ENCODE data around the gene PPM1M.
"Not testable (repeated sequence)": the region's sequence is repeated elsewhere in the genome, so short reads cannot be mapped to it uniquely, and the experiment has no call there.

The PPM1M gene

DNA sequence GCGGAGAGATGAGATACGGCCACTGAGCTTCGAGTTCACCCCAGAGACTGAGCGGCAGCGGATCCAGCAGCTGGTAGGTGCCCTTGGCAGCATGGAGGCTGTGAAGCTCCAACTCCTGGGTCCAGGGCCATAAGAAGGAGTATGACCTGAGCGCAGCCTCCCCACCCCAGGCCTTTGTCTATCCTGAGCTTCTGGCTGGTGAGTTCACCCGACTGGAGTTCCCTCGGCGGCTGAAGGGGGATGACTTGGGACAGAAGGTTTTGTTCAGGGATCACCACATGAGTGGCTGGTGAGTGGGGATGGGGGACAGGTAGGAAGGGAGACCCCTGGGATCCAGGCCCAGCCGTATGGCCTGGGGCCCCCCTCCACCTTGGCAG is 2.6 kb downstream of the PPM1M start:
- DNase-seq, result no peak

DNA sequence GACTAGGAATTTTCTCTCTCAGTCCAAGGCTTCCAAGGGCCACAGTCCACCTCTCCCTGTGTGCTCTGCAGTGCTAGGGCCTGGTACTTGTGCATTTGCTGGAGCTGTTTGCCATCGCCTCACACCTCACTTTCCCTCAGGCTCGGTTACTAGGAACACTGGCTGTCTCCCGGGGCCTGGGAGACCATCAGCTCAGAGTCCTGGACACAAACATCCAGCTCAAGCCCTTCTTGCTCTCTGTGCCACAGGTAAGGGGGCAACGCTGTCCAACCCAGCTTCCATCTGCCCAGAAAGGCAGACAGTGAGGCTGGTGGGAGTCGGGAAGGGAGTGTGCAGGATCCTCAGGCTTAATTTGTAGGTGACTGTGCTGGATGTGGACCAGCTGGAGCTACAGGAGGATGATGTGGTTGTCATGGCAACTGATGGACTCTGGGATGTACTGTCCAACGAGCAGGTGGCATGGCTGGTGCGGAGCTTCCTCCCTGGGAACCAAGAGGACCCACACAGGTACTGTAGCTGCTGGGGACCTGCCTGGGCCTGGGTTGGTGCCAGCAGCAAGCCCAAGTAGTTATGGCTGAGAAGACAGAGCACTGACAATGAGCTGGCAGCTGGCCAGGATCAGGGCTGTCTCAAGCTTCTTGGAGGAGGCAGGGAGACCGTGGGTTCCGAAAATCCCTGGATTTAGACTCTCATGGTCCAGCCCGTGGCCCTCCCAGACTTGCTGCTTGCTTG is 3.4 kb downstream of the PPM1M start:
- DNase-seq, result no peak

DNA sequence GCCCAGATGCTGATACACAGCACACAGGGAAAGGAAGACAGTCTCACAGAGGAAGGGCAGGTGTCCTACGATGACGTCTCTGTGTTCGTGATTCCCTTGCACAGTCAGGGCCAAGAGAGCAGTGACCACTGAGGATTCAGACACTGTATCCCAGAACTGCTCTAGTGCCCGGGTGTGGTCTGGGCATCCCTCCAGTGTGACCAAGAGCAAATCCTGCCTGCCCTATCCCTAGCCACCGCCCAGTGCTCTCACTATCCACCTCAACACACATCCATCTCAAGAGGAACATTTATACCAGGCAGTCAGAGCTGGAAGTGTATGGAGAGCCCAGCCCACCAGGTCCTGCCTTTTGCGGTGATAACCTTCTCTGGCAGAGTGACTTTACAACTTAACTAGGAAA is 4.1 kb downstream of the PPM1M start:
- DNase-seq, result no peak

DNA sequence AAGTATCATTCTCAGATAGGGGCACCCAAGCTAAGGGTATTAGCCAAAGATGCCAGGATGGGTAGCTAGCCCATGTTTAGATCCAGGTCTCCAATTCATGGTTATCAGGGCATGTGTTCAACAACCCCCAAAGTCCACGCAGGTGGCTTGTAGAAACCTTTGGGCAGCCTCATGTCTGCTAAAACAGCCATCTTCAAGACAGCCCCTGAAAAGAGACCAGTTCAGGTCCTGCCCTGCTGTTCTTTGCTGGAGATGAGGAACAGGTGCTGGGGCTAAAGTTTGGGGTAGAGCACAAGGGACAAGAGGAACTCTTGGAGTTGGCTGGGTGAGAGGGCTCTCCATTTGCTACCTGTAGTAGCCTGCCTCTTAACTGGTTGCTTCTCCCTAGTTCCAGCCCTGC is 4.6 kb downstream of the PPM1M start:
- DNase-seq, result no peak

DNA sequence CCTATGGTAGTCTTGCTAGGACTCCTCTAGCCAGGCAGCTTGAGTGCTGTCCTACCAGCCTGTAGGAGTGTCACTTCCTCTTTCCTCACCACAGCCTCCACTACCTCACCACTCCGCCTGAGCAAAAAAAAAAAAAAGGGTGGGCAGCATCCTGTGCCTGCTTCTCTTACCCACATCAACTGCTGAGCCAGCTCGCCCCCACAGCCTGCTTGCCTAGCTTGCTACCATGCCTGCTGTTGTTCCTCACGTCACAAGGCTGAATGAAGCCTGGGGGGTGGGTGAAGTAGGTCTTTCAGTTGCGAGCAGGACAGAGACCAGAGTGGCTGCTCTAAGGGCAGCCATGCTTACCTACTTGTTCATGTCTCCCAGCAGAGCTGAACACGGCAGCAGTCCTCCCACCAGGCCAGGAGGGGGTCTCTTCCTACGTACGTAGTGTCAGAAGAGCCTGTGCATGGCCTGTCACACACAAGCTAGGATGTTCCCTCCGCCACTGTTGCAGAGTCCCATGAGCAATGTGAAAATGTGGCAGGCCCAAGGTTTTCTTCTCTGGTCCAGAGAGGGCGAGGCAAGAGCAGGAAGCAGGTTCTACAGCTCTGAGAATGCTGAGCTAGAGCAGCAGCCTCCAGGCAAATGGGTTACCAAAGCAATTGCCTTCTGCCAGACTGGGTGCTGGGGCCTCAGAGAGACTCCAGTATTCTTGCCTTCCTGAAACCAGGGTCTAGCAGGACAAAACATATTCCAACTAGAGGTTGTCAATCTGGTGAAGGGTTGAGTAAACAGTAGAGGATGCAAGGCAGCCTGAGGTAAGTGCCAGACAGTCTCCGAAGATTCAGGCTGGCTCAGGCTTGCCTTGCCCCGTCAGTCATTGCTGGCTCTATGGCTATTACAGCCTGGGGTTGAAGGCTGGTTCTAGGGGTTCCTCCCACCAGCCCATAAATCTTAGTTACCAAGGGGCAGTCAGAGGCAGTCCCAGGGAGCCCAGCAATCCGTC is 8.1 kb downstream of the PPM1M start:
- no peak for DNase-seq

DNA sequence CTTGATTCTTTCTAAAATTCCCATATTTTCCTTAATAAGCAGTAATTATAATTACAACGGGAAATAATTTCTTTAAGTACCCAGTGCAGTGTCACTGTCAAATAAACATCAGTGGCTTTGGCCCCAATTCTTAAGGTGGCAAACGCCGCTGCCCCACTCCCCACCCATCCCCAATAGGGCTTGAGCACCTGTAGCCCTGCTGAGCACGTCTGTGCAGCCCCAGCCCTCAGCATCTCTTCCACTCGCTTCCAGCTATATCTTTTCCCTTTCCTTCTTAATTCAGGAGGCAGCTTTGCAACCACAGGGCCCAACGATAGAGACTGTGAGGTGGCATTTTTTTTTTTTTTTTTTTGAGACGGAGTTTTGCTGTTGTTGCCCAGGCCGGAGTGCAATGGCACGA is 9.0 kb downstream of the PPM1M start:
- DNase-seq, result no peak

DNA sequence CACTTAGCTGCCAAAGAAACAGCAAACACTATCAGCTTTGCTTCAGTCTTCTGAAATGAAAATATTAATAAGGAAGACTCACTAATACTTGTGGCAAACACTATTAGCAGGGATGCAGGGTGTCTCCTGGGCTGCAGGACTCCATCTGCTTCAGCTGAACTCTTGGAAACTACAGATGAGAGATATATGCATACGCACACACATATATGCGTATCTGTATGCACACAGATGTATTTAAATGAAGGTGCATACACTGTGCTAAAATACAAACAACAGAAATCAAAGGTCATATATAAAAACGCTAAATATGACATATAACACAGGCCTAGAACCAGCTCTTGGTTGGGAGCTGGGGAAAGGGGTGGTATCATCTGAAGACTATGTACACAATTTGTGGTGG is 10.6 kb downstream of the PPM1M start:
- no peak for DNase-seq

DNA sequence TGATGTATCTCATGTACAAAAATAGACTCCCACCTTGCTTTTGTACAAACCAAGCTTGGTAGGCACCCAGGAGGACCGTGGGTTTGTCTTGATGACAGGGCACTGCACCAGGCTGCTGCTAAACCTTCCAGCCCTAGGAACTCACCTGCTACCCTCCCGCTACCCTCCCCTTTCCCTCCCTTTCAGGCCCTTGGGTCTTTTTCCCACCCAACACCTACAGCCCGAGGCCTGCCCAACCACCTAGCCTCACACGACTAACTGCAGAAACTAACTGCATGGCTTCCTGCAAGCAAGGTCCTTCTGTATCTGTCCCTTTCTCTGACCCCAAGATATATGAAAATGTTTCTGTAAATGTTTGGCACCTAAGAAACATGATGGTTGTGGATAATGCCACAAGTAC is 11.1 kb downstream of the PPM1M start:
- no peak for DNase-seq

DNA sequence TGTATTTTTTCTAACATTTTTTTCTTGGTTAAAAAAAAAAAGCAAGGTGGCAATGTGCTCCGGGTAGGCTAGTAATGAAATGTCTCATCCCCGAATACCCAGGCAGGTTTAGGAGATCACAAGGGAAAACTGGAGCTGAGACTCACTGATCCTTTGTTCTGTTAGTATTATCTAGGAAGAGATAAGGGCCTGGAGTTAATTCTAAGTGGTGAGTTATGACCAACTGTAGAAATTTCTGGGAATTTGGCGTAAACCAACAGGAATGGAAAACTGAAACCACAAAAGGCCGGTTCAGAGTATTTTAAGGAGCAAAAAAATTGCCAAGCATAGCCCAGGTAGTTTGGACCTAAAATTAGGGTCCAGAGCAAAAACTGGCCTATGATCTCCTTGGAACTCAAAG is 12.4 kb downstream of the PPM1M start:
- DNase-seq, result no peak

DNA sequence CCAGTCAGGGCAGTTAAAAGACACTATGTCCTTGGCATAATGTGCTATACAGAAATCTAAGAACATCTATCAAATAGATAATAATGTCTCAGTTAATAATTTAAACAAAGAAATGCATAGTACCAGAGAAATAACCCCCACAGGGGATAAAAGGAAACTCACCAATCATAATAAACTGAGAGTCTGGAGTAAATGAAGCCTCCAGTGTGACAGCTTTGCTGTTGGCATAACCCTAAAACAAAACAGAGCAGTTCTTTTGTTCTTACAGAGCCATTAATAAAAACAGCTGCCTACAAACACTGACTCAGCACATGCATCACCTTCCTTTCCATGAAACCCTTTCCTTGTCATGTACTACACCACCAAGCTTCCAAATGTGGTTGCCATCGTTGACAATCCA is 13.5 kb downstream of the PPM1M start:
- DNase-seq, result no peak

DNA sequence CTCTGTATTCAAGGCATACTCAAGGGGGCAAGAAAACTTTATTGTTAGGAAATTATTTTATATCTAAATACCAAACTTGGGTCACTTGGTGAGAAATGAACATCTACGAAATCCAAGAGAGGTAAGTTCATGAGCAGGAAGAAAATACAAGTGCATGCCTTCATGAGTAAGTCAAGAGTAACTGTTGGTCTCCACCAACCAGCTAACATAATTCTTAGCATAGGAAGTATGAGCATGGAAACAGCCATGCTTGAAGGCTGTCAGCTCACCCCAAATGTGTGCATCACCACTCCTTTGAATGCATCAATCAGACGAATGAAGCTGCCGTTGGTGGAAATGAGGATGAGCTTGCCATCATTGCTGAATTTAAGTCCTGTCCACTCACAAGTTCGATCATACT is 13.9 kb downstream of the PPM1M start:
- no peak for DNase-seq

DNA sequence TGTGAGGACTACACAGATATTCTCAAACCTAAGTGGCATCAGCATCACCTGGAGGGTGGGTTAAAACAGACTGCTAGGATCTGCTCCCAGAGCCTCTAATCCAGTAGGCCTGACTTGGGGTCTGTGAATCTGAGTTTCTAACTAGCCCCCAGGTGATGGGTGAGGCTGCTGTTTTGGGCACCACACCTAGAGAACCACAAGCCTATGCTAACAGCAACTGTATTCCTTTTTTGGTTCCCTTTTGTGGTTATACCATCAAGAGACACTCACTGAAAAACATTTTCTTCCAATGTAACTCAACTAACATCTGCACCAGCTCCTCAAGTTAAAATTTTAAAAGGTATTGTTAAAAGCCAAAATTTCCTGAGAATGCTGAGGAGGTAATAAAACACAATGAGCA is 16.9 kb downstream of the PPM1M start:
- no peak for DNase-seq

DNA sequence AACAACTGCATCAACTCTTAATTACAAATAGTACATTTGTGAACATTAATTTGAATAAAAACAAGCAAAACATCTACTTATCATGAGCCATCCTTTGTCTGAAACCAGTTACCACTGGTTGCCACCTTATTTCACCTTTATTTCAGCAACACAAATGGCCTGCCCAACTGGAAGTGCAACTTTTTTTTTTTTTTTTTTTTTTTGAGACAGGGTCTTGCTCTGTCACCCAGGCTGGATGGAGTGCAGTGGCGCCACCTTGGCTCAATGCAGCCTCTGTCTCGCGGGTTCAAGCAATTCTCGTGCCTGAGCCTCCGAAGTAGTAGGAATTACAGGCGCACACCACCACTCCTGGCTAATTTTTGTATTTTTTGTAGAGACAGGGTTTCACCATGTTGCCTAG is 19.8 kb downstream of the PPM1M start:
- no peak for DNase-seq

DNA sequence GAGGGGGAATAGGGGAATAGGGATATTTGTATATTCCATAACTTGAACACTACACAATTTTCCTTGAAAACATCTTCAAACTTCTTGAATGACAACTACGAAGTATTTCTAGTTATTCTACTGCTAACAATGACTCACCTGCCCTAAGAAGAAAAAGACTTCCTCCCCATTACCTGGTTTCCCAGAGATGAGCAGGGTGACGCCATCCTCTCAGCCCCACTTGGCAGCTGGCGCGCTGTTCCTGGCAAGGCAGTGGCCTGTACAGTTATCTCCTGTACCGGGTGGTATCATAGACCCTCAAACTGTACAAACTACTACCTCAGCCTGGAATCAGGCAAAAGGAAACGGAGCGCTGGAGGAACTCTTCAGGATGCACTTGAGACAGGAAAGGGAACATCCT is 22.5 kb downstream of the PPM1M start:
- no peak for DNase-seq

DNA sequence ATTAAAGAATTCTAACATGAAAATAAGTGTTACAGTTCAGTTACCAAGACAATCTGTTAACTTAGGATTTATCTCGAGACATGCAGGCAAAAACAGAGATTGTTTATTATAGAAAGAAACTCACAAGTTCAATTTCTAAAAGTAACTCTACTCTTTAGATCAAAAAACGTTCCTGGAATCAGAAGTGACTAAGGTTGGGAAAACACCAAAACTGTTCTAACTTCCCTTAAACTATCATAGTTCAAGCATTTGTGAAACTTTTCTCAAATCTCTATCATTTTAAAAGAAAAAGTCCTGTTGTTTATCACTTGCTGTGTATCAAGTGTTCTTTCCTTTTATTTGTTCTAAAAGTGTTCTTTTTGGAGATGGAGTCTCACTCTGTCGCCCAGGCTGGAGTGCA is 24.2 kb downstream of the PPM1M start:
- no peak for DNase-seq

DNA sequence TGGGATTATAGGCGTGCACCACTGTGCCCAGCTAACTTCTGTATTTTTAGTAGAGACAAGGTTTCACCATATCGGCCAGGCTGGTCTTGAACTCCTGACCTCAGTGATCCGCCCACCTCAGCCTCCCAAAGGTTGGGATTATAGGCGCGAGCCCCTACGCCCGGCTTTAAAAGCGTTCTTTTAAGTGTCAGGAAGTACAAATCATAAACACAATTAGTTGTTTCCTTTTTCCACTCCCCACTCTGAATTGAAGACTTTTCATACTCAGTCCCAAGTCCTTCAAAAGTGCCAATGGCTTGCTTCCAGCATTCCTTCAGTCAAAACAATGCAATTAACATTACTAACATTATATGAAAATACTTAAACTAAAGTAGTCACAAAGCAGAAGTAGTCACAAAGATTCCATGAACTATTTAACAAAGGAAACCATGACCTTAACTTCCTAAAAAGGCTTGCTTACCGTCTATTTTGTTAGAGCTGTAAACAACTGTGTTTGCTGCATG is 24.7 kb downstream of the PPM1M start:
- no peak for DNase-seq

DNA sequence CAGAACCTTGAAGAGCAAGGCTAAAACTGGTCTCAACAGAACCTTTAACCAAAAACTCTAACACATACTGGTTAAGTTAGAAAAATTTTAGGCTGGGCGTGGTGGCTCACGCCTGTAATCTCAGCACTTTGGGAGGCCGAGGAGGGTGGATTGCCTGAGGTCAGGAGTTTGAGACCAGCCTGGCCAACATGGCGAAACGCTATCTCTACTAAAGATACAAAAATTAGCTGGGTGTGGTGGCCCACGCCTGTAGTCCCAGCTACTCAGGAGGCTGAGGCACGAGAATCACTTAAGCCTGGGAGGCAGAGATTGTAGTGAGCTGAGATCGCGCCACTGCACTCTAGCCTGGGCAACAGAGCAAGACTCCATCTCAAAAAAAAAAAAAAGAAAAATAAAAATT is 26.6 kb downstream of the PPM1M start:
- DNase-seq, result not testable (repeated sequence)

DNA sequence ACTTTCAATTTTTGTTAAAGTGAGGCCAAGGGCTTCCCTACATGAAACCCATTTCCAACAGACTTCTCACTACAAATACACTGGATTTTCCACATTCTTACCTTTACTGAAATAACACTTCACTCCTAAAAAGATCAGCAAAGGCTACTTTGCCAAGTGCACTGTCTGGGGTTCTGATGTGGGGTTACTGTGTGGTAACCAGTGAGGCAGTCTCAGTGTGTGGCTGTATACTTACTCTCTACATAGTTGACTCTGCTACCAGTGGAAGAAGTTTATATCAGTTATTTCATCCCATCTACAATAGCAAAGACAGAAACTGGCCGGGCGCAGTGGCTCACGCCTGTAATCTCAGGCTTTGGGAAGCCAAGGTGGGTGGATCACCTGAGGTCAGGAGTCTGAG is 27.3 kb downstream of the PPM1M start:
- DNase-seq, result no peak

DNA sequence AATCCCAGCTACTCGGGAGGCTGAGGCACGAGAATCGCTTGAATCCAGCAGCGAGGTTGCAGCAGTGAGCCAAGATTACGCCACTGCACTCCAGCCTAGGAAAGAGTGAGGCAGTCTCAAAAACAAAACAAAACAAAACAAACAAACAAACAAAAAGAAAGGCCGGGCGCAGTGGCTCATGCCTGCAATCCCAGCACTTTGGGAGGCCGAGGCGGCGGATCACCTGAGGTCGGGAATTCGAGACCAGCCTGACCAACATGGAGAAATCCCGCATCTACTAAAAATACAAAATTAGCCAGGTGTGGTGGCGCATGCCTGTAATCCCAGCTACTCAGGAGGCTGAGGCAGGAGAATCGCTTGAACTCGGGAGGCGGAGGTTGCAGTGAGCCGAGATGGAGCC is 29.2 kb downstream of the PPM1M start:
- not testable (repeated sequence) for DNase-seq

DNA sequence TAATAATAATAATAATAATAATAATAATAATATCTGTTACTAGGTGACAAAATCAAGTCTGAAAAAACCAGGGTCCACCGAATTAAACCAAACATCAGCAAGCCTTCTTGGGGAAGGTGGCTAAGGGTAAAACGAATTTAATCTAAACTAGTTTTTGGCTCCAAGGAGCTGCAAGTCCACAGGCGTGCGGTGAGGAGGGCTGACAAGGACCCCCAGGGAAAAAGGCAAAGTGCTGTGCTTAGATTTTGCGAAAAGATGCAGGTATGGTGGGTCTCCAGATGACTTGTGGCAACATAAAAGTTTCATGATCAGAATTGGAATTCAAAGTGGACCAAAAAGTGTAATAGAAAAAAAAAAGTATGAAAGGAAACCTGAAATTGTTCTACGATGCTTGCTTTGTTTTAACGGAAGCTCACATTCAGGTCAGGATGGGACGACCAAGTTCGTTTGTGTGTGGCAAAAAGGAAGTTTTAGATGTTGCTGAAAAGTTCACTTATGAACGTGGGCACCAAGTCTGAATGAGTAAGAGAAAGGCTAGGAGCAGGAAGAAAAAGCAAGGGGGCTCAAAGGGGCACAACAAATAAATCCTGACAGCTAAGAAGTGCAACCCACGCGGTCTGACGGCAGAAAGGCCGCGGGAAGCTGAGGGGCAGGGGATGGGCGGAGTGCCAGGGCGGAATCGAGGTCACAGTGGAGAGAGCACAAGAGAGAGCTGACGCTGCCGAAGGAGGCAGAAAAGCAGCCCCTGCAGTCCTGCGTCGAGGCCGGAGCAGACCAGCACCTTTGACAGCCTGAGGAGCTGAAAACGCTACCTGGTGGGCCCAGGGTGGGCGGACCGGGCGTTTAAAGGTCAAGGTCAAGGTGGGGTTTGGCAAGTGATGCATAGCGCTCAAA is 31.8 kb downstream of the PPM1M start:
- DNase-seq, result no peak

DNA sequence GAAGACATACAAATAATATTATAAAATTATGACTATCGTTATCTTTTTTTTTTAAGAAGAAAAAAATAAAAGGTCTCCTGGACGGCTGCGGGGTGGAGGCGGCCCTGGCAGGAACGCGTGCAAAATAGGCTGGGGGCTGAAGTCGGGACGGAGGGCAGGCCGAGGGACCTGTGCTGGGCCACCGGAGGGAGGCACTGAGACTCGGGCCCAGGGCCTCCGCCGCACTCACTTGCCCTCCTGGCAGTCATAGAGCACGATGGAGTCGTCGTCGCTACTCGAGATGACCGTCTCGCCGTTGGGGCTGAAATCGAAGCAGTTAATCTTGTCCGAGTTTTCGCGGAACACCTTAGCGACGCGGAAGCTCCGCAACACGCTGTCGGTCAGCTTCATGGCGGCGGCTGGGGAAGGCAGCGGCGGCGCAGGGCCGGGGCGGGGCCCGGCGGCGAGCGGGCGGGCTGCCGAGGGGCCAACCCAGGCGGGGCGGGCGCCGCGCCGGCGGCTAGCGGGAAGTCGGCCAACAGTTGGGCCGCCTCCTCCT is 32.5 kb downstream of the PPM1M start:
- no peak for DNase-seq

DNA sequence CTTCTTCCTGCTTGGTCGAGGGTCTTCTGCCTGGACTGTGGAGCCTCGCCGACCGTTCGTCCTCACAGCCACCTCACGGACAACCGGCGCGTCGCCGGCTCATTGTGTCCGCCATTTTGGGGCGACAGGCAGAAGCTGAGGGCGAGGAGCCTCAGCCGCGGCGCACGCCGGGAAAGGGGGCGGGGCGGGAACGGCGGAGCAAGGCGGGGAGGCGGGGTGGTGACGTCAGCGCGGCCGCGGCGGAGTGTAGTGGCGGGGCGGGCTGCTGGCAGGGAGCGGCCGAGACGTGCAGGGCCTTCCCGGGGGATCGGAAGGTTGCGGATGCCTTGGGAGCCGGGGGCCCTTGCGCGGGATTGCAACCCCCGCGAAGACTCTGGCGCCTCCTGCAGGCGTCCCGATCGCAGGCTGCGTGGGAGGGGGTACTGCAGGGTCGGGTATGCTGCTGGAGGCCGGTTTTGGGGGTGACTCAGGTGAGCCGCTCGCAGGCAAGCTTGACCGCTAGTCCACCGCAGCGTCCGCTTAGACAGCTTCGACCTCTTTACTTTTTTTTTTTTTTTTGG is 33.0 kb downstream of the PPM1M start, which contains the start of gene WDR82:
WDR82 (minus strand) TSS at position 140 of the 560 bp plus-strand sequence. CDS start 288 bp downstream, outside the sequence.
- no peak for DNase-seq

Data from cortex of kidney (tissue), 1 donor.